DOHH2 (cell line): ENCODE results near the gene MADD.

ENCODE experiments used
- H3F3A ChIP-seq: fragments of 200-600 bp; sonication (generic), shearing (Covaris generic); 2 replicates; pipeline ENCODE4 v1.6.0; 2016; ENCODE audit warnings: antibody characterized with exemption, mild to moderate bottlenecking; ENCODE audit not compliant: control insufficient read depth, insufficient read depth
- H3K27ac ChIP-seq: fragments of 200-600 bp; sonication (generic); 2 replicates; pipeline ENCODE4 v1.5.1; 2014; ENCODE audit warnings: low read depth, mild to moderate bottlenecking, low read length, moderate library complexity
- H3K27me3 ChIP-seq: fragments of 200-600 bp; sonication (generic); 2 replicates; pipeline ENCODE4 v1.6.1; 2014; ENCODE audit warnings: mild to moderate bottlenecking, low read length, mixed read lengths; ENCODE audit not compliant: control insufficient read depth
- H3K36me3 ChIP-seq: fragments of 200-600 bp; sonication (generic); 2 replicates; pipeline ENCODE4 v1.6.1; 2014; ENCODE audit warnings: mild to moderate bottlenecking, low read length, moderate library complexity, mixed read lengths; ENCODE audit not compliant: control insufficient read depth
- H3K4me1 ChIP-seq: fragments of 200-600 bp; sonication (generic); 2 replicates; pipeline ENCODE4 v1.6.1; 2014; ENCODE audit warnings: mild to moderate bottlenecking, low read length, mixed read lengths; ENCODE audit not compliant: control insufficient read depth
- H3K4me2 ChIP-seq: fragments of 200-600 bp; sonication (generic); 2 replicates; pipeline ENCODE4 v1.6.0; 2014; ENCODE audit warnings: mild to moderate bottlenecking, low read length, moderate library complexity
- H3K4me3 ChIP-seq: fragments of 200-600 bp; sonication (generic); 2 replicates; pipeline ENCODE4 v1.5.1; 2014; ENCODE audit warnings: mild to moderate bottlenecking, low read length, mixed read lengths
- H3K79me2 ChIP-seq: fragments of 200-600 bp; sonication (generic); 2 replicates; pipeline ENCODE4 v1.6.1; 2014; ENCODE audit warnings: mild to moderate bottlenecking, low read length, mixed read lengths; ENCODE audit not compliant: control insufficient read depth
- H3K9me2 ChIP-seq: fragments of 200-600 bp; sonication (generic); replicated peaks from 2 replicates; pipeline ENCODE4 v1.6.1; 2014; ENCODE audit warnings: mild to moderate bottlenecking, low read length, mixed read lengths; ENCODE audit not compliant: control insufficient read depth
- H3K9me3 ChIP-seq: fragments of 200-600 bp; sonication (generic); 2 replicates; pipeline ENCODE4 v1.6.1; 2014; ENCODE audit warnings: antibody characterized with exemption, low read length, mixed read lengths; ENCODE audit not compliant: control insufficient read depth, insufficient read depth
- H4K20me1 ChIP-seq: fragments of 200-600 bp; sonication (generic); 2 replicates; pipeline ENCODE4 v1.6.0; 2014; ENCODE audit warnings: low read depth, mild to moderate bottlenecking, antibody characterized with exemption, low read length, moderate library complexity; ENCODE audit not compliant: control insufficient read depth, insufficient read depth
- CTCF ChIP-seq: fragments of 200-600 bp; sonication (generic); IDR thresholded peaks from one replicate; pipeline ENCODE4 v1.5.1; 2014; ENCODE audit warnings: antibody characterized with exemption, mild to moderate bottlenecking, low read depth, low read length; ENCODE audit not compliant: poor library complexity, severe bottlenecking
- EZH2phosphoT487 ChIP-seq: fragments of 200-600 bp; sonication (generic); IDR thresholded peaks from 2 replicates; pipeline ENCODE4 v1.6.1; 2017; ENCODE audit warnings: borderline replicate concordance, mild to moderate bottlenecking, antibody characterized with exemption, low read length, moderate library complexity, mixed read lengths

Gene MADD

GRCh38 chr11:47253660-47254059 is 16.3 kb upstream of the MADD start:
- H3K4me3 ChIP-seq: no peak overlapping the region
- no peaks in the 10 kb centered on the region; the same call in 1 of the 2 replicates for H3K36me3 ChIP-seq
- no peak for TF ChIP-seq EZH2phosphoT487
- TF ChIP-seq CTCF: no peak
- H3K4me2 ChIP-seq: no peak overlapping the region
- peaks cover 16% of the 10 kb centered on the region for H3K79me2 ChIP-seq
- no peaks in the 10 kb centered on the region for H3K27me3 ChIP-seq
- peaks cover 8% of the 10 kb centered on the region for H3K4me1 ChIP-seq
- no peaks in the 10 kb centered on the region for H3K9me2 ChIP-seq
- no peaks in the 10 kb centered on the region for H4K20me1 ChIP-seq
- no peaks in the 10 kb centered on the region for H3K9me3 ChIP-seq
- H3K27ac ChIP-seq: no peak overlapping the region
- peaks cover 4% of the 10 kb centered on the region; the same call in 1 of the 2 replicates for H3F3A ChIP-seq

GRCh38 chr11:47254386-47254785 is 15.5 kb upstream of the MADD start:
- Histone ChIP-seq H3K79me2 (peaks cover 9% of the 10 kb centered on the region), H3K4me2 (no peak overlapping the region), H3K9me2 (no peaks in the 10 kb centered on the region), H3K4me3 (no peak overlapping the region), H3K9me3 (no peaks in the 10 kb centered on the region), H3K27ac (no peak overlapping the region), H3K36me3 (no peaks in the 10 kb centered on the region; the same call in 1 of the 2 replicates), H3K27me3 (no peaks in the 10 kb centered on the region), H3F3A (peaks cover 4% of the 10 kb centered on the region; the same call in 1 of the 2 replicates), H4K20me1 (no peaks in the 10 kb centered on the region), H3K4me1 (peaks cover 9% of the 10 kb centered on the region)
- TF ChIP-seq CTCF: no peak
- TF ChIP-seq EZH2phosphoT487: no peak

GRCh38 chr11:47256374-47256773 is 13.6 kb upstream of the MADD start:
- no peaks in the 10 kb centered on the region for H4K20me1 ChIP-seq
- no peaks in the 10 kb centered on the region for H3K9me3 ChIP-seq
- peaks cover 4% of the 10 kb centered on the region; the same call in 1 of the 2 replicates for H3F3A ChIP-seq
- 0 out of 2 replicates have a peak, but pooled peaks cover 6% of the 10 kb centered on the region for H3K4me1 ChIP-seq
- no peak overlapping the region for H3K4me3 ChIP-seq
- H3K36me3 ChIP-seq: no peaks in the 10 kb centered on the region
- no peaks in the 10 kb centered on the region for H3K9me2 ChIP-seq
- no peaks in the 10 kb centered on the region for H3K27me3 ChIP-seq
- TF ChIP-seq CTCF (no peak), EZH2phosphoT487 (no peak)
- no peak overlapping the region for H3K27ac ChIP-seq
- no peak overlapping the region for H3K4me2 ChIP-seq
- H3K79me2 ChIP-seq: no peaks in the 10 kb centered on the region
